ENCODE results near the gene ZBTB7C. TPM values are rescaled to one million over a fixed set of nuclear protein-coding genes. Genes with fewer than 3 reads are reported as not detected.

The ZBTB7C gene
- total RNA-seq, 1 donor from 2014 or later: 13.0 TPM

- H3K4me3 Mint-ChIP-seq: no peak overlapping the region
- no peaks in the 10 kb centered on the region for H3K9me3 Mint-ChIP-seq
- no peaks in the 10 kb centered on the region for H3K36me3 Mint-ChIP-seq
- TF ChIP-seq, protein P1, sequence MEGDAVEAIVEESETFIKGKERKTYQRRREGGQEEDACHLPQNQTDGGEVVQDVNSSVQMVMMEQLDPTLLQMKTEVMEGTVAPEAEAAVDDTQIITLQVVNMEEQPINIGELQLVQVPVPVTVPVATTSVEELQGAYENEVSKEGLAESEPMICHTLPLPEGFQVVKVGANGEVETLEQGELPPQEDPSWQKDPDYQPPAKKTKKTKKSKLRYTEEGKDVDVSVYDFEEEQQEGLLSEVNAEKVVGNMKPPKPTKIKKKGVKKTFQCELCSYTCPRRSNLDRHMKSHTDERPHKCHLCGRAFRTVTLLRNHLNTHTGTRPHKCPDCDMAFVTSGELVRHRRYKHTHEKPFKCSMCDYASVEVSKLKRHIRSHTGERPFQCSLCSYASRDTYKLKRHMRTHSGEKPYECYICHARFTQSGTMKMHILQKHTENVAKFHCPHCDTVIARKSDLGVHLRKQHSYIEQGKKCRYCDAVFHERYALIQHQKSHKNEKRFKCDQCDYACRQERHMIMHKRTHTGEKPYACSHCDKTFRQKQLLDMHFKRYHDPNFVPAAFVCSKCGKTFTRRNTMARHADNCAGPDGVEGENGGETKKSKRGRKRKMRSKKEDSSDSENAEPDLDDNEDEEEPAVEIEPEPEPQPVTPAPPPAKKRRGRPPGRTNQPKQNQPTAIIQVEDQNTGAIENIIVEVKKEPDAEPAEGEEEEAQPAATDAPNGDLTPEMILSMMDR (conservative IDR thresholded peaks at IDR 0.05): no peak
- peak; percentile 39 for DNase-seq (ENCODE audit: extremely low spot score, unreplicated experiment)
- no peak overlapping the region for H3K27ac Mint-ChIP-seq
- peaks cover 4% of the 10 kb centered on the region for H3K4me1 Mint-ChIP-seq (ENCODE audit: unreplicated experiment)
- H3K27me3 Mint-ChIP-seq: no peaks in the 10 kb centered on the region
Measured at GRCh38 chr18:48279312-48279711, 129.9 kb downstream of the ZBTB7C start.

DNA sequence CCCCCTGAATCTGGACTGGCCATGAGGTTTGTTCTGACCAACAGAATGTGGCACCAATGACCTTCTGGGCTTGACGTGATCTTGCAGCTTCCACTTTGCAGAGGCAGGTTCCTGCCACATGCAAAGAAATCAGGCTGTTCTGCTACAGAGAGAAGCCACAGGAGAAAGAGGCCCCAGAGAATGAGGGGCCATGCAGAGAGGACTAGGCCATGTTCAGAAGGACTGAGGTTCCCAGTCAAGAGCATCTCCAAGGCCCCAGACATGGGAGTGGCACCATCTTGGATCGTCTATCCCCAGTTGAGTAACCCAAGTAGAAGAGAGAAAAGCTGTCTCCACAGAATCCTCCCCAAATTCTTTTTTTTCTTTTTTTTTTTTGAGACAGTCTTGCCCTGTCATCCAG is 131.1 kb downstream of the ZBTB7C start:
- Mint-ChIP-seq H3K4me1 (ENCODE audit: unreplicated experiment) (peaks cover 4% of the 10 kb centered on the region), H3K9me3 (no peaks in the 10 kb centered on the region)
- TF ChIP-seq, protein P1 (conservative IDR thresholded peaks at IDR 0.05): no peak

GRCh38 chr18:48274301-48274700 is 134.9 kb downstream of the ZBTB7C start:
- H3K4me1 Mint-ChIP-seq (ENCODE audit: unreplicated experiment): peaks cover 4% of the 10 kb centered on the region
- peaks cover 3% of the 10 kb centered on the region for H3K9me3 Mint-ChIP-seq
- no peak overlapping the region for H3K27ac Mint-ChIP-seq
- no peak for DNase-seq (ENCODE audit: extremely low spot score, unreplicated experiment)
- no peaks in the 10 kb centered on the region for H3K27me3 Mint-ChIP-seq
- TF ChIP-seq, protein P1 (conservative IDR thresholded peaks at IDR 0.05): no peak
- no peak overlapping the region for H3K4me3 Mint-ChIP-seq
- no peaks in the 10 kb centered on the region for H3K36me3 Mint-ChIP-seq

More for the DNA sequence above, 131.1 kb downstream of the ZBTB7C start:
- DNase-seq (ENCODE audit: extremely low spot score, unreplicated experiment): peak; percentile 22
- Mint-ChIP-seq H3K4me3 (no peak overlapping the region), H3K27ac (no peak overlapping the region), H3K27me3 (no peaks in the 10 kb centered on the region), H3K36me3 (no peaks in the 10 kb centered on the region)

- DNase-seq (ENCODE audit: extremely low spot score, unreplicated experiment): no peak
Measured at GRCh38 chr18:48270929-48271328, 138.3 kb downstream of the ZBTB7C start.

GRCh38 chr18:48265328-48265727 is 143.9 kb downstream of the ZBTB7C start:
- peaks cover 14% of the 10 kb centered on the region for H3K4me1 Mint-ChIP-seq (ENCODE audit: unreplicated experiment)
- no peaks in the 10 kb centered on the region for H3K36me3 Mint-ChIP-seq
- peaks cover 5% of the 10 kb centered on the region for H3K9me3 Mint-ChIP-seq
- DNase-seq (ENCODE audit: extremely low spot score, unreplicated experiment): no peak
- H3K4me3 Mint-ChIP-seq: peak overlapping the region; percentile 15
- no peaks in the 10 kb centered on the region for H3K27me3 Mint-ChIP-seq
- TF ChIP-seq, protein P1 (conservative IDR thresholded peaks at IDR 0.05): no peak
- peak overlapping the region; percentile 30 for H3K27ac Mint-ChIP-seq

More at GRCh38 chr18:48270929-48271328, 138.3 kb downstream of the ZBTB7C start:
- H3K9me3 Mint-ChIP-seq: peaks cover 8% of the 10 kb centered on the region
- H3K27ac Mint-ChIP-seq: no peak overlapping the region
- H3K27me3 Mint-ChIP-seq: no peaks in the 10 kb centered on the region
- H3K4me3 Mint-ChIP-seq: no peak overlapping the region
- H3K4me1 Mint-ChIP-seq (ENCODE audit: unreplicated experiment): peaks cover 12% of the 10 kb centered on the region
- H3K36me3 Mint-ChIP-seq: no peaks in the 10 kb centered on the region
- TF ChIP-seq, protein P1 (conservative IDR thresholded peaks at IDR 0.05): no peak

Data from type B pancreatic cell (in vitro differentiated cells).